ENCODE data around the gene CHD3. TPM values are rescaled to one million over a fixed set of nuclear protein-coding genes. Genes with fewer than 3 reads are reported as not detected.
"Not testable (repeated sequence)": the region's sequence is repeated elsewhere in the genome, so short reads cannot be mapped to it uniquely, and the experiment has no call there.

CHD3 gene
- total and polyA plus RNA-seq, 2 experiments from 2014 or later, result 2.9 to 9.7 TPM

- no peak overlapping the region for H3K27ac Mint-ChIP-seq
Measured at GRCh38 chr17:7862692-7863437, 25.7 kb upstream of the CHD3 start.

GRCh38 chr17:7864384-7864783, 24.2 kb upstream of the CHD3 start:
- H3K9me2 ChIP-seq (ENCODE audit: insufficient read depth); H3K4me2 ChIP-seq; H3K27me3 ChIP-seq (ENCODE audit: insufficient read depth); H3F3A ChIP-seq (replicated peaks; ENCODE audit: low read depth); H3K79me2 ChIP-seq (replicated peaks; ENCODE audit: insufficient read depth); DNase-seq (ENCODE audit: low spot score); H3K4me1 Mint-ChIP-seq; H4K20me1 ChIP-seq (replicated peaks; ENCODE audit: insufficient read depth); H3K27me3 Mint-ChIP-seq (ENCODE audit: insufficient read depth, low read depth, poor library complexity); H3K27ac Mint-ChIP-seq; H3K27ac ChIP-seq (ENCODE audit: low read depth); H3K4me1 ChIP-seq (ENCODE audit: insufficient read depth); H3K4me3 Mint-ChIP-seq; ATAC-seq; H3K4me3 ChIP-seq; H3K36me3 ChIP-seq (ENCODE audit: insufficient read depth); H3K36me3 Mint-ChIP-seq (ENCODE audit: low read depth); H2AFZ ChIP-seq; H3K9me3 Mint-ChIP-seq: not testable (repeated sequence)

More at GRCh38 chr17:7862692-7863437, 25.7 kb upstream of the CHD3 start:
- H3K27ac ChIP-seq (ENCODE audit: low read depth), result no peak overlapping the region
- H3K79me2 ChIP-seq (replicated peaks; ENCODE audit: insufficient read depth), result peaks cover 7% of the 10 kb centered on the region
- Mint-ChIP-seq H3K36me3 (ENCODE audit: low read depth) (peaks cover 9% of the 10 kb centered on the region), H3K4me1 (peaks cover 12% of the 10 kb centered on the region), H3K9me3 (no peaks in the 10 kb centered on the region; the same call in 2 of the 3 replicates), H3K4me3 (no peak overlapping the region; the same call in 2 of the 3 replicates), H3K27me3 (ENCODE audit: insufficient read depth, low read depth, poor library complexity) (peaks cover 1% of the 10 kb centered on the region)
- H3K9me2 ChIP-seq (ENCODE audit: insufficient read depth), result no peaks in the 10 kb centered on the region
- H3F3A ChIP-seq (replicated peaks; ENCODE audit: low read depth), result 0 out of 2 replicates have a peak, but pooled peaks cover 3% of the 10 kb centered on the region
- peak; percentile 79 to 84 for TF ChIP-seq CTCF (conservative IDR thresholded peaks at IDR 0.05; ENCODE audit: low read depth in 2 of 2)
- no peak for TF ChIP-seq ZNF114 (CRISPR knock-in tag; IDR thresholded peaks at IDR 0.05)
- H3K4me2 ChIP-seq, result no peak overlapping the region
- DNase-seq (ENCODE audit: low spot score) (peak; percentile 91), ATAC-seq (peak; percentile 11; the same call in 1 of the 3 replicates)
- no peaks in the 10 kb centered on the region for H3K27me3 ChIP-seq (ENCODE audit: insufficient read depth)
- peaks cover 10% of the 10 kb centered on the region for H4K20me1 ChIP-seq (replicated peaks; ENCODE audit: insufficient read depth)
- no peak overlapping the region for H3K4me3 ChIP-seq
- no peak overlapping the region for H2AFZ ChIP-seq
- H3K4me1 ChIP-seq (ENCODE audit: insufficient read depth), result peaks cover 10% of the 10 kb centered on the region
- no peaks in the 10 kb centered on the region for H3K36me3 ChIP-seq (ENCODE audit: insufficient read depth)

GRCh38 chr17:7864995-7865650, 23.5 kb upstream of the CHD3 start:
- Mint-ChIP-seq H3K4me1 (peaks cover 3% of the 10 kb centered on the region), H3K27ac (no peak overlapping the region), H3K4me3 (no peak overlapping the region), H3K27me3 (ENCODE audit: insufficient read depth, low read depth, poor library complexity) (no peaks in the 10 kb centered on the region), H3K9me3 (no peaks in the 10 kb centered on the region), H3K36me3 (ENCODE audit: low read depth) (peaks cover 9% of the 10 kb centered on the region)
- Histone ChIP-seq H3K4me1 (ENCODE audit: insufficient read depth) (peaks cover 3% of the 10 kb centered on the region; the same call in 1 of the 2 replicates), H3K36me3 (ENCODE audit: insufficient read depth) (no peaks in the 10 kb centered on the region), H3F3A (replicated peaks; ENCODE audit: low read depth) (no peaks in the 10 kb centered on the region), H4K20me1 (replicated peaks; ENCODE audit: insufficient read depth) (peaks cover 2% of the 10 kb centered on the region), H3K27me3 (ENCODE audit: insufficient read depth) (no peaks in the 10 kb centered on the region), H3K4me2 (no peak overlapping the region), H3K4me3 (no peak overlapping the region), H3K79me2 (replicated peaks; ENCODE audit: insufficient read depth) (no peaks in the 10 kb centered on the region), H3K9me2 (ENCODE audit: insufficient read depth) (no peaks in the 10 kb centered on the region), H3K27ac (ENCODE audit: low read depth) (no peak overlapping the region), H2AFZ (no peak overlapping the region)
- DNase-seq (ENCODE audit: low spot score) (no peak), ATAC-seq (no peak)
- TF ChIP-seq ZNF331 (CRISPR knock-in tag; IDR thresholded peaks at IDR 0.05; ENCODE audit: low read depth), result peak; percentile 41; the same call in 1 of the 2 replicates
- TF ChIP-seq STAT1 (IDR thresholded peaks at IDR 0.05; ENCODE audit: unreplicated experiment), result no peak

Data from GM23338 (cell line).